A549 (cell line): Measurements from ENCODE around the gene RAPH1. TPM values are rescaled to one million over a fixed set of nuclear protein-coding genes. Genes with fewer than 3 reads are reported as not detected.
A peak's percentile ranks its signal among the peaks of the same experiment; 100 is the strongest.

Source experiments
- ATAC-seq, 2 experiments: fragments of 200-7000 bp in 1 of 2; fragments of >200 bp in 1 of 2; cut with Nextera tagmentation in 1 of 2; cut with Tn5 transposase in 1 of 2; 3 replicates each; pipeline versions ENCODE4 v1.8.0 to v1.9.1; 2018 to 2020; ENCODE audit warnings: mild to moderate bottlenecking in 1 of 2, moderate library complexity in 1 of 2
- CTCF ChIA-PET: fragments of 300-600 bp; sonication (Branson Sonifier 250); formaldehyde crosslinking; extraction: SDS; loops from one replicate; lab custom pipeline; 2021; ENCODE audit warnings: antibody characterized with exemption, inconsistent platforms; lab: Yijun Ruan, JAX
- POLR2A ChIA-PET: fragments of 350-600 bp; formaldehyde crosslinking; extraction: SDS; loops from one replicate; lab custom pipeline; 2021; ENCODE audit warnings: antibody characterized with exemption, inconsistent platforms; lab: Yijun Ruan, JAX
- DNase-seq, 2 experiments: peaks; one replicate each; pipeline versions ENCODE4 v3.0.0 to v3.0.0-alpha.2; 2011 to 2016; ENCODE audit warnings: low read depth in 1 of 2, low spot score in 1 of 2
- FAIRE-seq: peaks from 2 replicates; lab custom pipeline; 2011; peaks lifted over from hg19 to GRCh38; lab: Jason Lieb, UNC
- H3K27ac ChIP-seq, 2 experiments: fragments of >200 bp; sonication (Bioruptor Twin); formaldehyde crosslinking; 3 replicates each; pipeline ENCODE4 v1.5.1; 2016 to 2017
- H3K4me1 ChIP-seq: fragments of >200 bp; sonication (Bioruptor Twin); formaldehyde crosslinking; 3 replicates; pipeline ENCODE4 v1.6.1; 2016
- H3K4me2 ChIP-seq: fragments of >200 bp; sonication (Bioruptor Twin); formaldehyde crosslinking; 3 replicates; pipeline ENCODE4 v1.6.1; 2016
- H3K4me3 ChIP-seq: fragments of >200 bp; sonication (Bioruptor Twin); formaldehyde crosslinking; 3 replicates; pipeline ENCODE4 v1.5.1; 2016
- H3K9me3 ChIP-seq: fragments of >200 bp; sonication (Bioruptor Twin); formaldehyde crosslinking; 3 replicates; pipeline ENCODE4 v1.6.1; 2016
- CBX2 ChIP-seq: fragments of 200-600 bp; sonication (generic); IDR thresholded peaks from 2 replicates; pipeline ENCODE4 v1.6.1; 2016; ENCODE audit warnings: low read depth, mild to moderate bottlenecking, borderline replicate concordance
- CEBPB ChIP-seq, 2 experiments: fragments of >200 bp in 1 of 2; sonication (Bioruptor Twin) in 1 of 2; formaldehyde crosslinking in 1 of 2; IDR thresholded peaks; 2 replicates each; pipeline ENCODE4 v1.6.1; 2012 to 2016
- CTCF ChIP-seq: fragments of >200 bp; sonication (Bioruptor Twin); formaldehyde crosslinking; IDR thresholded peaks from 3 replicates; pipeline ENCODE4 v1.5.1; 2016
- ELK1 ChIP-seq: fragments of 150-350 bp; IDR thresholded peaks from 2 replicates; pipeline ENCODE4 v1.6.1; 2014; ENCODE audit warnings: low read depth, mild to moderate bottlenecking, low read length
- FOSL2 ChIP-seq, 2 experiments: fragments of 450-650 bp in 1 of 2; fragments of >200 bp in 1 of 2; sonication (Bioruptor Twin) in 1 of 2; formaldehyde crosslinking; IDR thresholded peaks; 2 replicates each; pipeline versions ENCODE4 v1.5.0 to v1.6.1; 2016 to 2020; ENCODE audit warnings: mild to moderate bottlenecking in 1 of 2, moderate library complexity in 1 of 2
- HOXB5 ChIP-seq: fragments of 250-450 bp; sonication (Bioruptor Pico); IDR thresholded peaks from 2 replicates; pipeline ENCODE4 v1.5.0; 2020; ENCODE audit warnings: mild to moderate bottlenecking, moderate library complexity
- JUN ChIP-seq, 2 experiments: fragments of >200 bp; sonication (Bioruptor Twin); formaldehyde crosslinking; IDR thresholded peaks; 2 replicates in 1 of 2; 3 replicates in 1 of 2; pipeline ENCODE4 v1.6.1; 2016 to 2017
- KDM5A ChIP-seq: fragments of 200-600 bp; sonication (generic); IDR thresholded peaks from 2 replicates; pipeline ENCODE4 v1.6.1; 2016; ENCODE audit warnings: antibody characterized with exemption, mild to moderate bottlenecking
- MAZ ChIP-seq: fragments of 150-350 bp; IDR thresholded peaks from 2 replicates; pipeline ENCODE4 v1.6.1; 2014; ENCODE audit warnings: antibody characterized with exemption, low read depth, low read length, borderline replicate concordance
- MYC ChIP-seq: IDR thresholded peaks from 2 replicates; pipeline ENCODE4 v1.6.1; 2012; ENCODE audit warnings: mild to moderate bottlenecking, inconsistent platforms, low read length, improper control_type of control experiment, borderline replicate concordance
- NR3C1 ChIP-seq: fragments of >200 bp; sonication (Bioruptor Twin); formaldehyde crosslinking; IDR thresholded peaks from 3 replicates; pipeline ENCODE4 v1.6.1; 2017
- PHF8 ChIP-seq: fragments of 200-600 bp; sonication (generic); IDR thresholded peaks from 2 replicates; pipeline ENCODE4 v1.6.1; 2016; ENCODE audit warnings: low read depth, mild to moderate bottlenecking, antibody characterized with exemption, moderate library complexity, borderline replicate concordance
- POLR2A ChIP-seq: IDR thresholded peaks from 2 replicates; pipeline ENCODE4 v1.6.1; 2012; ENCODE audit warnings: mild to moderate bottlenecking, low read length
- POLR2AphosphoS2 ChIP-seq: conservative IDR thresholded peaks from 2 replicates; pipeline ENCODE4 v1.6.1; 2012; ENCODE audit warnings: low read length, improper control_type of control experiment, inconsistent platforms
- RAD21 ChIP-seq, 2 experiments: fragments of >200 bp in 1 of 2; sonication (Bioruptor Twin) in 1 of 2; formaldehyde crosslinking in 1 of 2; IDR thresholded peaks in 1 of 2; conservative IDR thresholded peaks in 1 of 2; 2 replicates in 1 of 2; 3 replicates in 1 of 2; pipeline ENCODE4 v1.6.1; 2012 to 2018; ENCODE audit warnings: inconsistent platforms in 1 of 2
- RARB ChIP-seq: fragments of 250-450 bp; sonication (Bioruptor Pico); IDR thresholded peaks from 2 replicates; pipeline ENCODE4 v1.8.0; 2021; ENCODE audit warnings: mild to moderate bottlenecking, moderate library complexity
- SMC3 ChIP-seq: fragments of >200 bp; sonication (Bioruptor Twin); formaldehyde crosslinking; IDR thresholded peaks from 3 replicates; pipeline ENCODE4 v1.6.1; 2018; ENCODE audit warnings: inconsistent platforms
- SREBF2 ChIP-seq: fragments of 450-650 bp; IDR thresholded peaks from 2 replicates; pipeline ENCODE4 v1.6.1; 2014; ENCODE audit warnings: mild to moderate bottlenecking, moderate library complexity
- ZC3H11A ChIP-seq: fragments of 450-650 bp; IDR thresholded peaks from 2 replicates; pipeline ENCODE4 v1.6.1; 2014; ENCODE audit warnings: antibody characterized with exemption, mild to moderate bottlenecking
- WGBS: methylation state at CpG from one replicate; pipeline ENCODE4 v1.1.6; 2017; ENCODE audit errors: missing lambda C conversion rate; 5-methylcytosine and 5-hydroxymethylcytosine counted together
- polyA minus RNA-seq: library from RNA; depleted of rRNA, polyadenylated mRNA; stranded (reverse); fragments of >200 nt; gene quantifications from 2 replicates; pipeline ENCODE4 v1.2.3, GENCODE V29; 2011; rRNA and poly(A)+ RNA removed
- polyA plus RNA-seq, 4 experiments: library from polyadenylated mRNA; depleted of rRNA in 3 of 4; stranded (reverse); fragments of >200 nt; fragmentation: RNase III in 1 of 4; extraction: RNeasy Plus Mini Kit Qiagen cat#74134 plus additional on column Dnase treatment in 1 of 4; gene quantifications; 2 replicates in 3 of 4; 3 replicates in 1 of 4; pipeline ENCODE4 v1.2.3, GENCODE V29; 2011 to 2017
- TF ChIP-seq, protein P1 (sequence below): IDR thresholded peaks from 2 replicates; pipeline ENCODE4 v1.6.1; 2012
- TF ChIP-seq, protein P2 (sequence below): IDR thresholded peaks from 2 replicates; pipeline ENCODE4 v1.6.1; 2012

The RAPH1 gene, protein sequence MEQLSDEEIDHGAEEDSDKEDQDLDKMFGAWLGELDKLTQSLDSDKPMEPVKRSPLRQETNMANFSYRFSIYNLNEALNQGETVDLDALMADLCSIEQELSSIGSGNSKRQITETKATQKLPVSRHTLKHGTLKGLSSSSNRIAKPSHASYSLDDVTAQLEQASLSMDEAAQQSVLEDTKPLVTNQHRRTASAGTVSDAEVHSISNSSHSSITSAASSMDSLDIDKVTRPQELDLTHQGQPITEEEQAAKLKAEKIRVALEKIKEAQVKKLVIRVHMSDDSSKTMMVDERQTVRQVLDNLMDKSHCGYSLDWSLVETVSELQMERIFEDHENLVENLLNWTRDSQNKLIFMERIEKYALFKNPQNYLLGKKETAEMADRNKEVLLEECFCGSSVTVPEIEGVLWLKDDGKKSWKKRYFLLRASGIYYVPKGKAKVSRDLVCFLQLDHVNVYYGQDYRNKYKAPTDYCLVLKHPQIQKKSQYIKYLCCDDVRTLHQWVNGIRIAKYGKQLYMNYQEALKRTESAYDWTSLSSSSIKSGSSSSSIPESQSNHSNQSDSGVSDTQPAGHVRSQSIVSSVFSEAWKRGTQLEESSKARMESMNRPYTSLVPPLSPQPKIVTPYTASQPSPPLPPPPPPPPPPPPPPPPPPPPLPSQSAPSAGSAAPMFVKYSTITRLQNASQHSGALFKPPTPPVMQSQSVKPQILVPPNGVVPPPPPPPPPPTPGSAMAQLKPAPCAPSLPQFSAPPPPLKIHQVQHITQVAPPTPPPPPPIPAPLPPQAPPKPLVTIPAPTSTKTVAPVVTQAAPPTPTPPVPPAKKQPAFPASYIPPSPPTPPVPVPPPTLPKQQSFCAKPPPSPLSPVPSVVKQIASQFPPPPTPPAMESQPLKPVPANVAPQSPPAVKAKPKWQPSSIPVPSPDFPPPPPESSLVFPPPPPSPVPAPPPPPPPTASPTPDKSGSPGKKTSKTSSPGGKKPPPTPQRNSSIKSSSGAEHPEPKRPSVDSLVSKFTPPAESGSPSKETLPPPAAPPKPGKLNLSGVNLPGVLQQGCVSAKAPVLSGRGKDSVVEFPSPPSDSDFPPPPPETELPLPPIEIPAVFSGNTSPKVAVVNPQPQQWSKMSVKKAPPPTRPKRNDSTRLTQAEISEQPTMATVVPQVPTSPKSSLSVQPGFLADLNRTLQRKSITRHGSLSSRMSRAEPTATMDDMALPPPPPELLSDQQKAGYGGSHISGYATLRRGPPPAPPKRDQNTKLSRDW
- polyA plus RNA-seq (2011; rRNA removed), result 7.3 and 11.6 TPM in 2 replicates
- 2.4 and 2.6 TPM in 2 replicates for polyA plus RNA-seq (2012; cell fraction: cytosol; rRNA removed)
- 2.3 and 2.6 TPM in 2 replicates for polyA plus RNA-seq (2012; cell fraction: nucleus; rRNA removed)
- 5.5 to 6.9 TPM (median 6.3 TPM) in 3 replicates for polyA plus RNA-seq (2017; fragmentation: RNase III; extraction: RNeasy Plus Mini Kit Qiagen cat#74134 plus additional on column Dnase treatment)
- 17.1 and 17.2 TPM in 2 replicates for polyA minus RNA-seq

- WGBS, result under 1% methylated on average over 29 of the region's 92 CpGs
- Histone ChIP-seq H3K4me1 (peaks cover 17% of the 10 kb centered on the region), H3K27ac (peak within 1 kb of the TSS; percentile 86 to 93), H3K9me3 (0 out of 3 replicates have a peak, but pooled peaks cover 2% of the 10 kb centered on the region), H3K4me3 (peak within 1 kb of the TSS; percentile 72), H3K4me2 (peak within 1 kb of the TSS; percentile 87)
- ChIA-PET POLR2A (interaction anchor here (0.5 to 1.9 kb wide), 5 partner anchors 9 to 355 kb away, joined by 3 to 12 read pairs (median 3); no protein-coding TSS in a partner anchor), CTCF (interaction anchor here (0.6 to 1.3 kb wide), 4 partner anchors 8 to 801 kb away, joined by 3 to 6 read pairs (median 4); no protein-coding TSS in a partner anchor)
- FAIRE-seq (no peak), ATAC-seq (peak; percentile 91 to 93), DNase-seq (peak; percentile 77 to 88)
- TF ChIP-seq NR3C1 (no peak), JUN (IDR thresholded peaks at IDR 0.05) (peak in 1 of 2 experiments; percentile 85; a peak in 3 of 5 replicates), SMC3 (0 out of 3 replicates have a peak, but pooled peaks have one; percentile 26), HOXB5 (CRISPR knock-in tag) (0 out of 2 replicates have a peak, but pooled peaks have one; percentile 10), RAD21 (conservative IDR thresholded peaks at IDR 0.05 in 1 of 2, IDR thresholded peaks at IDR 0.05 in 1 of 2) (peak in 1 of 2 experiments; percentile 13; a peak in 1 of 5 replicates), KDM5A (no peak), CTCF (peak; percentile 27; the same call in 2 of the 3 replicates), PHF8 (peak; percentile 63; the same call in 1 of the 2 replicates), FOSL2 (IDR thresholded peaks at IDR 0.05) (no peak), FOSL2 (CRISPR knock-in tag; IDR thresholded peaks at IDR 0.05) (no peak), POLR2A (peak; percentile 59), MAZ (no peak)
- TF ChIP-seq, protein P1, sequence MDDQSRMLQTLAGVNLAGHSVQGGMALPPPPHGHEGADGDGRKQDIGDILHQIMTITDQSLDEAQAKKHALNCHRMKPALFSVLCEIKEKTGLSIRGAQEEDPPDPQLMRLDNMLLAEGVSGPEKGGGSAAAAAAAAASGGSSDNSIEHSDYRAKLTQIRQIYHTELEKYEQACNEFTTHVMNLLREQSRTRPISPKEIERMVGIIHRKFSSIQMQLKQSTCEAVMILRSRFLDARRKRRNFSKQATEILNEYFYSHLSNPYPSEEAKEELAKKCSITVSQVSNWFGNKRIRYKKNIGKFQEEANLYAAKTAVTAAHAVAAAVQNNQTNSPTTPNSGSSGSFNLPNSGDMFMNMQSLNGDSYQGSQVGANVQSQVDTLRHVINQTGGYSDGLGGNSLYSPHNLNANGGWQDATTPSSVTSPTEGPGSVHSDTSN, result no peak
- TF ChIP-seq, protein P2, sequence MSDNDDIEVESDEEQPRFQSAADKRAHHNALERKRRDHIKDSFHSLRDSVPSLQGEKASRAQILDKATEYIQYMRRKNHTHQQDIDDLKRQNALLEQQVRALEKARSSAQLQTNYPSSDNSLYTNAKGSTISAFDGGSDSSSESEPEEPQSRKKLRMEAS, result peak; percentile 55
These were observed at the start of gene RAPH1 for GRCh38 chr2:203535078-203535783. TSS of gene RAPH1 (minus strand) at chr2:203535301. CDS start at chr2:203495353, 39,948 bp downstream.

DNA sequence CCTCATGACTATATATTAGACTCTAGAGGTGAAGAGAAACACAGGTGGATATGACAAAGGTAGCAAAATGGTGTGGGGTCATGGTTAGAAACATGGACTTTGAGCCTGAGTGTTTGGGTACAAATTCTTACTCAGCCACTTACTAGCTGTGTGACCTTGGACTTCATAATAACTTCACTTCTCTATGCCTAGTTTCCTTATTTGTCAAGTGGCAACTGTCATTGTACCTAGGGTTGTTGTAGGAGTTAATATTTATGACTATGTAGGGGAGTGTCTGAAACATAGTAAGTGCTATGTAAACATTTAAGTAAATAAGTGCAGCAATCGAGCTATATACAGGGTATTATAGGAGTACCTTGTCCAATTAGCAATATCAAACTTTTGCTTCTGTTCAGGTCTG is 49.7 kb upstream of the RAPH1 start:
- peaks cover 51% of the 10 kb centered on the region for H3K4me1 ChIP-seq
- WGBS, result 8% methylated on average over 1 of the region's 1 CpG
- no peaks in the 10 kb centered on the region for H3K9me3 ChIP-seq
- DNase-seq, result no peak
- TF ChIP-seq CEBPB (IDR thresholded peaks at IDR 0.05) (no peak), ELK1 (no peak), POLR2AphosphoS2 (no peak), CBX2 (no peak), RAD21 (conservative IDR thresholded peaks at IDR 0.05 in 1 of 2, IDR thresholded peaks at IDR 0.05 in 1 of 2) (no peak), MYC (no peak), SREBF2 (no peak), RARB (CRISPR knock-in tag) (no peak), ZC3H11A (no peak), POLR2A (no peak)
- ChIA-PET POLR2A (no interaction called here), CTCF (no interaction called here)
- ATAC-seq, result no peak
- no peak for FAIRE-seq
- H3K4me3 ChIP-seq, result no peak overlapping the region
- no peak overlapping the region; the same call in 2 of the 3 replicates for H3K4me2 ChIP-seq
- H3K27ac ChIP-seq, result no peak overlapping the region
